GM19463 (cell line): Measurements from ENCODE around the gene AKAP7.

ENCODE experiments used
- ATAC-seq: cut with Tn5 transposase; IDR thresholded peaks from one replicate; pipeline ENCODE4 v1.9.1; 2021; ENCODE audit warnings: mild to moderate bottlenecking, moderate library complexity; ENCODE audit not compliant: unreplicated experiment

The AKAP7 gene

GRCh38 chr6:131132360-131132759 is 2.9 kb upstream of the AKAP7 start:
- ATAC-seq = no peak

GRCh38 chr6:131134220-131134979 is 867 bp upstream of the AKAP7 start:
- no peak for ATAC-seq

GRCh38 chr6:131134980-131135243 is 355 bp upstream of the AKAP7 start:
- ATAC-seq = no peak

- ATAC-seq = no peak
These were observed 937 bp downstream of the AKAP7 start for GRCh38 chr6:131136021-131136786.

GRCh38 chr6:131139599-131139998 is 4.3 kb downstream of the AKAP7 start:
- ATAC-seq = no peak

DNA sequence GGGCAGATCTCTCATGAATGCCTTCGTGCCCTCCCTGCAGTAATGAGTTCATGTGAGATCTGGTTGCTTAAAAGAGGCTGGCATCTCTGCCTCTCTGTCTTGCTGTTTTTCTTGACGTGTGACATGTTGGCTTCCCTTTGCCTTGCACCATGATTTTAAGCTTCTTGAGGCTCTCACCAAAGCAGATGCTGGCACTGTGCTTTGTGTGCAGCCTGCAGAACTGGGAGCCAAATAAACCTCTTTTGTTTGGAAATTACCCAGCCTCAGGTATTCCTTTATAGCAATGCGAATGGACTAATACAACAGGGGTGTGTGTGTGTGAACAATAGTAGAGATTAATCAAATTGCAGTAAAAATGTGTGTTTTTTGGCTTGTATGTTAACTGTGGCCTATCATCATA is 8.1 kb downstream of the AKAP7 start:
- no peak for ATAC-seq

- ATAC-seq = no peak
These were observed 11.6 kb downstream of the AKAP7 start for GRCh38 chr6:131146865-131147264.

GRCh38 chr6:131156411-131156810 is 21.1 kb downstream of the AKAP7 start:
- no peak for ATAC-seq

- ATAC-seq = no peak
These were observed 24.3 kb downstream of the AKAP7 start for GRCh38 chr6:131159578-131159977.

GRCh38 chr6:131160254-131160758 is 25.0 kb downstream of the AKAP7 start:
- no peak for ATAC-seq

DNA sequence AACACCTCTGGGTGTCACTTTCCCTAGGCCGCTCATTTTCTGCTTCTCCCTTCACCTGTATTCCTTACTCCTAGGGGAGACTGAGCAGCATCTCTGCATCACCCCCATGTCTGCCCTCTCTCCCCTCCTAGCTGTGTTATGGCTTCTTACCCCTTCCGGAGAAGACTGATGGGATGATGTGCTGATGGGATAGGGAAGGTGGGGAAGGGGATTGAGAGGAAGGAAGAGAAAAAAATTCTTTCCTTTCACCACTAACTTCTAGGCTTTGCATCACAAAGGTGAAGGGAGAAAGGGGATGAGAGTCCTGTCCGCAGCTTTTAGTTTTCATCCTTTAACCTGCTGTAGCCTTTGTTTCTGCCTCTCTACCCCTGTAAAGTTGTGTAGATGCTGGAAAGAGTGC is 26.7 kb downstream of the AKAP7 start:
- ATAC-seq = no peak

- ATAC-seq = no peak
These were observed 28.6 kb downstream of the AKAP7 start for GRCh38 chr6:131163886-131164285.

DNA sequence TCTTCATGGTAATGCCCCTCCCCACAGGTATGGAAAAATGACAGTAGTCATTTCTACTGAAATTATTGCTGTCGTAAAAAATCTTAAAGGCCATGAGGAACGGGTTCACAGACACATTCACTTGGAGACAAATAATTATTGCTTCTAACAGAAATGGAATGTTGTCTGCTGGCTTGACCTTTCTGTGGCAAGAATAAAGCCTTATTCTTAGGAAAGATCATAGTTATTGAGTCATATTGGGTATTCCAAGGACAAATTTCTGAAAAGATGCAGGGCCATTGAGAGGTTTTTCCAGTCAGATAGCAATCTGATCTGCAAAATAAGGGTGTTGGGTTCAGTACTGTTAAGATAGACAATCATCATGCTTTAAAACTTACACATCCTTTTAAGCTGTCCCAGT is 29.2 kb downstream of the AKAP7 start:
- no peak for ATAC-seq

- ATAC-seq = no peak
These were observed 32.5 kb downstream of the AKAP7 start for GRCh38 chr6:131167773-131168172.

- no peak for ATAC-seq
These were observed 34.3 kb downstream of the AKAP7 start for GRCh38 chr6:131169613-131170012.

GRCh38 chr6:131172222-131172621 is 37.0 kb downstream of the AKAP7 start:
- no peak for ATAC-seq

DNA sequence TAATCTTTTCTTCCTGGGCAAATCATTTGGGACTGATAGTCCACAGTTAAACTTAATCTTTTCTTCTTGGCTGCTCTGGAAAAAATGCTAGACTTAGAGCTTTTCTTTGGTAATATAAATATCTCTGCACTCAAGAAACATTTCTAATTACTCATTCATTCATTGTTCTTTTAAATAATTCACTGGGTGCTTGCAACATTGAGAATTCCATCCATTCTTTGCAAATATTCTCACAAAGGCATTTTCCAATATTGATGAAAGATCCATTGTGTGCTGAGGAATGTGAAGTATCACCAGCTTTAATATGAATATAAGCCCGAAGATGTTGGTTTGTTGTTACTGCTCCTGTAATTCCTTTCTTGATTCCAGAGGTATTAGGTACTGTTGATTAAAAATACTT is 38.4 kb downstream of the AKAP7 start:
- no peak for ATAC-seq

GRCh38 chr6:131175564-131175963 is 40.3 kb downstream of the AKAP7 start:
- no peak for ATAC-seq

DNA sequence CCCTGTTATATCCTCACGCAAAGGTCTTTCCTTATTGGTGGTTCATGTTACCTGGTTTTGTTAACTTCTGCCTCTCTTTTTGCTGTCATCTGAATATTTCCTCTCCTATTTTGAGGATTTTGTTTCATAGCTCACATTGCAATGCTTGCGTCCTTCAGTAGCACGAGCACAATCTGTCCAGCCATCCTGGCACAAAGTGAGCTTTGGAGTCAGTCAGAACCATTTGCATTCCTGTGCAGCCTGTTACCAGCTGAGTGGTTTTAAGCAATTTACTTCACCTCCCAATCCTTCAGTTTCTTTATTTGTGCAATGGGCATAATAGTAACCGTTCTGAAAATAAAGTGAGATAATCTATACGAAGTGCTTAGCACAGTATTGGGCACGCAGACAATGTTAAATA is 42.7 kb downstream of the AKAP7 start:
- no peak for ATAC-seq

DNA sequence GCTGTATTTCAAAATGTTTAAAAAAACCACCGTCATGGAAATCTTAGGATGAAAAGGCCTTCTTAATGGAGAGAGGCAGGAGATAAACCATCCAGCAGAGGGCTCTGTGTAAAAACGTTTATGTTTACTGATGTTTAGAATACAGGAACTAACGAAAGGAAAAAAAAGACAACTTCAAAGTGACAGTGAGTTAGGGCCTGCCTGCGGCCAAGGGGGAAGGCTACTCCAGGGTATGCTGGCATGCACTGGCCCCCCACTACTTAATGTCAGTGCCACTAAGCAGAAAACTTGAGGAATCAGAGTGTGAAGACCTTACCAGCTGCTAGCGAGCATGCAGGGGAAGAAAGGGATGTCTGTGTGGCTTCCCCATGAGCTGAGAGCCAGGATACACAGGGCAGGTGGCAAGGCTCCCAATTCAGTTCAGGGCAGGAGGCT is 47.7 kb downstream of the AKAP7 start:
- ATAC-seq = peak; percentile 83

DNA sequence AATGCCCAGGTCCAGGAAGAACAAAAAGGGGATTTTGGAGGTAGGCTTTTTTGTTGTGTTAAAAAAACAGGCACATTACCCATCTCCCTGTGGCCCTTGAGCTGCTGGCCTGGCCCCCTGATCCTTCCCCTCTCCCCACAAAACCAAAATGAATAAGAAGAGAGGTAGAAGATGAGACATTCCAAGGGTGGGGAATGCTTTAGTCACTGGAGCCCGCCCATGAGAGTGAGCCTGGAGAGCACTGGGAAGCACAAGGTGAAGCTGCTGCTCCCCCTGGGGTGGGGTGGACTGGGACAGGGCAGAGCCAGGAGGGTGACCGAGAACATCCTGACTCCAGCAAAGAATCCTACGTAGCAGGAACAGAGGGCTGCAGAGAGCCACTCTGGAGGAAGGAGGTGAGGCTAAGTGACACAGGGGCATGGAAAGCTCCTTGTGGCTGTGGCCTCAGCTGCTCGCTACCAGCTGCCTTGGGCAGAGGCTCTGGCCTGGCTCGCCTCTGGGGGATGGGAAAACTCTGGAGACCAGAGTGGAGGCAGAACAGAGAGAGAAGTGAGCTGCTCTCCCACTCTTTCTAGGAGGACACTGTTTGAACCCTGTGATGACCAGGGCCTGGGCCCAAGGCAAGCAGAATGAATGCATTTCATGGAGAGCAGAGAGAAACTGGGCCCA is 48.3 kb downstream of the AKAP7 start:
- no peak for ATAC-seq

DNA sequence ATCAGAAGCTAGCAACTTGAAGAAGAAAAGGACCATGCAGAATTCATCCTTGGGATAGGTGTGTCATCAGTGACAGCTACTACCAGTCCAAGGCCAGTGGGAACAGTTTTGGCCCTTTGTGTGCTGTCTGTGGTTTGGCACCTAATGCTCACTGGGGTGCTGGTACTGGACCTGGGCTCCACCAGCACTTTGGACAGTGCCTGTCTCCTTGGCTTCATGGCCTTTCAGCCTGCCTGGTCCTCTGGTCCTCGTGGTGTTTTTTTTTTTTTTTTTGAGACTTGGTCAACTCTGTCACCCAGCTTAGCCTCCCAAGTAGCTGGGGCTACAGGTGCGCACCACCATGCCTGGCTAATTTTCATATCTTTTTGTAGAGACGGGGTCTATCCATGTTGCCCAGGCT is 56.3 kb downstream of the AKAP7 start:
- no peak for ATAC-seq
